Ovary (tissue), 9 donors: ENCODE data around the gene CMTM7. TPM values are rescaled to one million over a fixed set of nuclear protein-coding genes. Genes with fewer than 3 reads are reported as not detected.

Experiments
- DNase-seq, 5 donors: peaks; one replicate each; pipeline ENCODE4 v3.0.0-alpha.2; 2019 to 2020
- H3K27ac ChIP-seq, 2 donors: fragments of 200-600 bp; one replicate each; pipeline versions ENCODE4 v1.5.1 to v1.8.0; 2019 to 2022
- H3K27me3 ChIP-seq: fragments of 200-600 bp; one replicate; pipeline ENCODE4 v1.8.0; 2022
- H3K36me3 ChIP-seq: fragments of 200-600 bp; sonication (generic); one replicate; pipeline ENCODE4 v1.5.1; 2019
- H3K4me1 ChIP-seq: one replicate; pipeline ENCODE4 v1.8.1; 2013; ENCODE audit warnings: mild to moderate bottlenecking, moderate library complexity; ENCODE audit not compliant: insufficient read depth
- H3K4me3 ChIP-seq: fragments of 200-600 bp; sonication (generic); one replicate; pipeline ENCODE4 v1.5.1; 2017
- H3K9me3 ChIP-seq, 2 donors: fragments of 200-600 bp in 1 of 2; sonication (generic) in 1 of 2; one replicate each; pipeline versions ENCODE4 v1.5.1 to v1.8.1; 2013 to 2019; ENCODE audit warnings: mild to moderate bottlenecking in 1 of 2, moderate library complexity in 1 of 2
- EP300 ChIP-seq: sonication (generic); formaldehyde crosslinking; IDR thresholded peaks from one replicate; pipeline ENCODE4 v1.6.1; 2017; ENCODE audit warnings: antibody characterized with exemption
- POLR2A ChIP-seq: fragments of 450-650 bp; IDR thresholded peaks from one replicate; pipeline ENCODE4 v1.6.1; 2017; ENCODE audit warnings: antibody characterized with exemption, mild to moderate bottlenecking, moderate library complexity
- WGBS, 3 donors: extraction: QIAGEN DNeasy Blood & Tissue Kit in 1 of 3; methylation state at CpG; one replicate each; pipeline versions ENCODE4 v1.1.5 to v1.1.7; 2013 to 2017; 5-methylcytosine and 5-hydroxymethylcytosine counted together
- intact Hi-C, 4 donors: fragments of 100-400 bp; cut with DNase I; formaldehyde crosslinking; loops; one replicate each; pipeline versions ENCODE4 v1.11.0 to v1.15.1; 2022 to 2023
- polyA plus RNA-seq, 2 donors: library from polyadenylated mRNA; stranded (reverse); fragments of 200-250 nt in 1 of 2; fragments of 350-450 nt in 1 of 2; fragmentation: Illumina TruSeq in 1 of 2; extraction: RNeasy Lipid Tissue Mini Kit (QIAGEN cat#74804) in 1 of 2; gene quantifications; one replicate each; pipeline ENCODE4 v1.2.3, GENCODE V29; 2013 to 2014
- total RNA-seq, 7 donors: library from RNA; depleted of rRNA in 2 of 7; stranded (reverse); fragments of >200 nt in 2 of 7; fragmentation: NEBNext Ultra II Directional in 3 of 7; extraction: Animal tissue kit (Norgen Biotek cat#: 25700) in 3 of 7; gene quantifications; one replicate each; pipeline versions ENCODE4 v1.1.0 to v1.2.4, GENCODE V29; 2016 to 2023
- TF ChIP-seq, protein P1 (sequence below), 3 donors: fragments of 450-650 bp in 2 of 3; fragments of 200-600 bp in 1 of 3; IDR thresholded peaks; one replicate each; pipeline versions ENCODE4 v1.5.1 to v1.8.0; 2016 to 2022; ENCODE audit warnings: antibody characterized with exemption in 3 of 3, mild to moderate bottlenecking in 1 of 3
- donor health status: DM: no; HTN: no; CAD: no; lungs with moderate emphysema.
- donor health status: DM: no; HTN: no; CAD: no.
- donor health status: Bipolar disorder and iron deficiency.
- donor health status: DM: yes; HTN: yes; CAD: no.
- donor health status: DM: no; HTN: no; CAD: no.
- donor health status: DM: yes; HTN: yes; CAD: no.

CMTM7 gene
- total and polyA plus RNA-seq, 9 donors: 2.7 to 63.4 (median 7.6) TPM

DNA sequence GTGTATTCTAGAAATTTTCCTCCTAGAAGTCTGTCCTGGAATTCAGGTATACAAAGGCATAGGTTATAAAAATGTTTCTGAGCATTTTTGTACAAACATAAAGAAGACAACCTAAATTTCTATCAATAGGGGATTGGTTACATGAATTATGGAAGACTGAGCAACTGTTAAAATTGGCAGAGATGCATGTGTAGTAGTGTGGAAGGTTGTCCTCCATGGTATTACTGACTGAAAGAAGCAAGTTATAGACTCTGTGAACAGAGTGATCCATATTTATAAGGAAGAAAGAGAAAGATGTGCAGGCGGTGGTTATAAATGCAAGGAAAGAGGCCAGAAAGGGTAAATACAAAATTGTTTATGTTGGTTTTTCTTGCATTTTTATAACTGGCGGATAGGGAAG, 38.3 kb upstream of the CMTM7 start:
- H3K36me3 ChIP-seq: no peaks in the 10 kb centered on the region
- no peaks in the 10 kb centered on the region for H3K27me3 ChIP-seq
- intact Hi-C loops: no loop called here
- H3K4me3 ChIP-seq: no peak overlapping the region
- H3K27ac ChIP-seq: no peak overlapping the region
- no peak for TF ChIP-seq EP300
- TF ChIP-seq POLR2A: no peak
- TF ChIP-seq, protein P1, sequence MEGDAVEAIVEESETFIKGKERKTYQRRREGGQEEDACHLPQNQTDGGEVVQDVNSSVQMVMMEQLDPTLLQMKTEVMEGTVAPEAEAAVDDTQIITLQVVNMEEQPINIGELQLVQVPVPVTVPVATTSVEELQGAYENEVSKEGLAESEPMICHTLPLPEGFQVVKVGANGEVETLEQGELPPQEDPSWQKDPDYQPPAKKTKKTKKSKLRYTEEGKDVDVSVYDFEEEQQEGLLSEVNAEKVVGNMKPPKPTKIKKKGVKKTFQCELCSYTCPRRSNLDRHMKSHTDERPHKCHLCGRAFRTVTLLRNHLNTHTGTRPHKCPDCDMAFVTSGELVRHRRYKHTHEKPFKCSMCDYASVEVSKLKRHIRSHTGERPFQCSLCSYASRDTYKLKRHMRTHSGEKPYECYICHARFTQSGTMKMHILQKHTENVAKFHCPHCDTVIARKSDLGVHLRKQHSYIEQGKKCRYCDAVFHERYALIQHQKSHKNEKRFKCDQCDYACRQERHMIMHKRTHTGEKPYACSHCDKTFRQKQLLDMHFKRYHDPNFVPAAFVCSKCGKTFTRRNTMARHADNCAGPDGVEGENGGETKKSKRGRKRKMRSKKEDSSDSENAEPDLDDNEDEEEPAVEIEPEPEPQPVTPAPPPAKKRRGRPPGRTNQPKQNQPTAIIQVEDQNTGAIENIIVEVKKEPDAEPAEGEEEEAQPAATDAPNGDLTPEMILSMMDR (IDR thresholded peaks at IDR 0.05): no peak
- H3K9me3 ChIP-seq: no peaks in the 10 kb centered on the region
- 90 to 96% (median 95%) methylated on average over 2 of the region's 2 CpGs for WGBS, 3 donors
- no peak for DNase-seq
- H3K4me1 ChIP-seq: no peaks in the 10 kb centered on the region

DNA sequence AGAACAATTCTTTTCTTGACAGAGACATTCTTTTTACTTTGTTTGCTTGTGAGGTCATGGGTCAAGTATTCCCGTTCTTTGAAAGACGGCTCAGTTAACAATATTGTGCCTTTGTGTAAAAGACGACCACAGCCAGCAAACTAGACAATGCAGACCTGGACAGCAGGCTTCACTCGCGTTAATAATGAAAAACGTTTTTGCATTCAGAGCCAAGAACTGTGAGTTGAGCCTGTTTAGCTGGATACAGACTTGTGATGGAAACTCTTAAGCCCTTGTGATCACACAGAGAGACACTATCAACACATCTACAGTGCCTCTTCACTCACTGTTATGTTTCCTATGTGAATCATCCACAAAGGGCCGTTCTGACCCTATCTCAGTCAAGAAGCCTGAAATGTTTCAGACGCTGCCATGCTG, 37.3 kb upstream of the CMTM7 start:
- H3K36me3 ChIP-seq: no peaks in the 10 kb centered on the region
- no peaks in the 10 kb centered on the region for H3K9me3 ChIP-seq
- WGBS, 3 donors: 16 to 37% (median 19%) methylated on average over 8 of the region's 8 CpGs
- DNase-seq: no peak
- H3K4me3 ChIP-seq: no peak overlapping the region
- TF ChIP-seq EP300: no peak
- TF ChIP-seq POLR2A: no peak
- TF ChIP-seq, protein P1 (IDR thresholded peaks at IDR 0.05): no peak
- no peaks in the 10 kb centered on the region for H3K27me3 ChIP-seq
- H3K4me1 ChIP-seq: no peaks in the 10 kb centered on the region
- intact Hi-C loops: no loop called here
- H3K27ac ChIP-seq: no peak overlapping the region

GRCh38 chr3:32355751-32356291, 35.8 kb upstream of the CMTM7 start:
- intact Hi-C loops: no loop called here
- Histone ChIP-seq H3K27me3 (no peaks in the 10 kb centered on the region), H3K27ac (no peak overlapping the region), H3K36me3 (no peaks in the 10 kb centered on the region), H3K4me1 (no peaks in the 10 kb centered on the region), H3K4me3 (no peak overlapping the region), H3K9me3 (no peaks in the 10 kb centered on the region)
- WGBS, 3 donors: 81 to 86% (median 82%) methylated on average over 8 of the region's 8 CpGs
- no peak for DNase-seq
- TF ChIP-seq, protein P1 (IDR thresholded peaks at IDR 0.05): no peak
- no peak for TF ChIP-seq POLR2A
- TF ChIP-seq EP300: no peak

DNA sequence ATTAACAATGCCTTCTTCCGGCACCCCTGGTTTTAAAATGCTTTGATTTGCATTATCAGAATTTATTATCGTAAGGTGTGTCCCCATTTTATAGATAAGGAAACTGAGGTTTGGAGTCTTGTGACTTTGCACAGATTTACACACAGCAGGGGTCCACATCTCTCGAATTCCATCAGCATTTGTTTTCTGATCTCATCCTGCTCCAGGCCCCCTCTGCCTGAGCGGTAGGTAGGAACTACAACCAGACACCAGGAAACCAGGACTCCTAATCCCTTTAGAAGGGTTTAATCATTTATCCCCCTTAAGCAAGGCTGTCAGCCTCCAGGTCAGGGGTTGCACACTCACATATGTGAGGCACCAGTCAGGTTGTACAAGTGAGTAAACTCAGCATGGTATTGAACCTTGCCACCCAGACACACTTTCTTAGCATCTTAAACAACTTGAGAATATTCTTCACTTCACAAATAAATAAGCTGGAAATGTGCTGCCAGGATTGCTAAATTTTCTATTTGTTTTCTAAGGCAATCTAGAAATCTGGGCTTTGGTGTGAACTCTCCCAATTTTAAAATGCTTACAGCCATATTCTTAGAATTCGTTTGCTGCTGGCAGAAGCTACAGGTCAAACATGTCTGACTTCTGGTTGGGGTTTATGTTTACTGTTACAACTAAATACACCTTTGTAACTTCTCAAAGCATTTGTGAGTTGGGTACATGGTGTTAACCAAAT, 31.7 kb upstream of the CMTM7 start:
- H3K4me3 ChIP-seq: no peak overlapping the region
- no peak for DNase-seq
- TF ChIP-seq EP300: no peak
- TF ChIP-seq, protein P1 (IDR thresholded peaks at IDR 0.05): no peak
- no peak for TF ChIP-seq POLR2A
- no peaks in the 10 kb centered on the region for H3K27me3 ChIP-seq
- H3K9me3 ChIP-seq: no peaks in the 10 kb centered on the region
- H3K4me1 ChIP-seq: no peaks in the 10 kb centered on the region
- intact Hi-C loops: no loop called here
- no peaks in the 10 kb centered on the region for H3K36me3 ChIP-seq
- H3K27ac ChIP-seq: no peak overlapping the region
- WGBS, 3 donors: 84 to 85% (median 85%) methylated on average over 5 of the region's 5 CpGs
